A549 (cell line): Measurements from ENCODE around the gene GLRX3. TPM values are rescaled to one million over a fixed set of nuclear protein-coding genes. Genes with fewer than 3 reads are reported as not detected.

Source experiments
- ATAC-seq, 2 experiments: fragments of 200-7000 bp in 1 of 2; fragments of >200 bp in 1 of 2; cut with Nextera tagmentation in 1 of 2; cut with Tn5 transposase in 1 of 2; 3 replicates each; pipeline versions ENCODE4 v1.8.0 to v1.9.1; 2018 to 2020; ENCODE audit warnings: mild to moderate bottlenecking in 1 of 2, moderate library complexity in 1 of 2
- CTCF ChIA-PET: fragments of 300-600 bp; sonication (Branson Sonifier 250); formaldehyde crosslinking; extraction: SDS; loops from one replicate; lab custom pipeline; 2021; ENCODE audit warnings: antibody characterized with exemption, inconsistent platforms; lab: Yijun Ruan, JAX
- POLR2A ChIA-PET: fragments of 350-600 bp; formaldehyde crosslinking; extraction: SDS; loops from one replicate; lab custom pipeline; 2021; ENCODE audit warnings: antibody characterized with exemption, inconsistent platforms; lab: Yijun Ruan, JAX
- DNase-seq, 2 experiments: peaks; one replicate each; pipeline versions ENCODE4 v3.0.0 to v3.0.0-alpha.2; 2011 to 2016; ENCODE audit warnings: low read depth in 1 of 2, low spot score in 1 of 2
- FAIRE-seq: peaks from 2 replicates; lab custom pipeline; 2011; peaks lifted over from hg19 to GRCh38; lab: Jason Lieb, UNC
- H3K27ac ChIP-seq, 2 experiments: fragments of >200 bp; sonication (Bioruptor Twin); formaldehyde crosslinking; 3 replicates each; pipeline ENCODE4 v1.5.1; 2016 to 2017
- H3K4me1 ChIP-seq: fragments of >200 bp; sonication (Bioruptor Twin); formaldehyde crosslinking; 3 replicates; pipeline ENCODE4 v1.6.1; 2016
- H3K4me2 ChIP-seq: fragments of >200 bp; sonication (Bioruptor Twin); formaldehyde crosslinking; 3 replicates; pipeline ENCODE4 v1.6.1; 2016
- H3K4me3 ChIP-seq: fragments of >200 bp; sonication (Bioruptor Twin); formaldehyde crosslinking; 3 replicates; pipeline ENCODE4 v1.5.1; 2016
- H3K9me3 ChIP-seq: fragments of >200 bp; sonication (Bioruptor Twin); formaldehyde crosslinking; 3 replicates; pipeline ENCODE4 v1.6.1; 2016
- CBX2 ChIP-seq: fragments of 200-600 bp; sonication (generic); IDR thresholded peaks from 2 replicates; pipeline ENCODE4 v1.6.1; 2016; ENCODE audit warnings: low read depth, mild to moderate bottlenecking, borderline replicate concordance
- CBX8 ChIP-seq: fragments of 200-600 bp; sonication (generic); IDR thresholded peaks from 2 replicates; pipeline ENCODE4 v1.6.1; 2016
- CEBPB ChIP-seq, 2 experiments: fragments of >200 bp in 1 of 2; sonication (Bioruptor Twin) in 1 of 2; formaldehyde crosslinking in 1 of 2; IDR thresholded peaks; 2 replicates each; pipeline ENCODE4 v1.6.1; 2012 to 2016
- CHD4 ChIP-seq: fragments of 200-600 bp; sonication (generic); IDR thresholded peaks from 2 replicates; pipeline ENCODE4 v1.6.1; 2016; ENCODE audit warnings: antibody characterized with exemption, mild to moderate bottlenecking, borderline replicate concordance
- E2F6 ChIP-seq: IDR thresholded peaks from 2 replicates; pipeline ENCODE4 v1.6.1; 2012; ENCODE audit warnings: low read depth, borderline replicate concordance
- EP300 ChIP-seq, 2 experiments: fragments of >200 bp; sonication (Bioruptor Twin); formaldehyde crosslinking; IDR thresholded peaks; 2 replicates in 1 of 2; 3 replicates in 1 of 2; pipeline ENCODE4 v1.6.1; 2016 to 2017
- ESRRA ChIP-seq: fragments of 150-350 bp; IDR thresholded peaks from 2 replicates; pipeline ENCODE4 v1.6.1; 2014; ENCODE audit warnings: mild to moderate bottlenecking, low read length, borderline replicate concordance
- HDAC2 ChIP-seq: fragments of 200-600 bp; sonication (generic); IDR thresholded peaks from 2 replicates; pipeline ENCODE4 v1.6.1; 2016
- HEYL ChIP-seq: fragments of 250-450 bp; sonication (Bioruptor Pico); IDR thresholded peaks from 2 replicates; pipeline ENCODE4 v1.8.0; 2021; ENCODE audit warnings: mild to moderate bottlenecking, moderate library complexity
- HOXB13 ChIP-seq: fragments of 250-450 bp; sonication (Bioruptor Pico); IDR thresholded peaks from 2 replicates; pipeline ENCODE4 v1.5.0; 2020; ENCODE audit warnings: low read depth, mild to moderate bottlenecking, moderate library complexity
- MAZ ChIP-seq: fragments of 150-350 bp; IDR thresholded peaks from 2 replicates; pipeline ENCODE4 v1.6.1; 2014; ENCODE audit warnings: antibody characterized with exemption, low read depth, low read length, borderline replicate concordance
- NR3C1 ChIP-seq: fragments of >200 bp; sonication (Bioruptor Twin); formaldehyde crosslinking; IDR thresholded peaks from 3 replicates; pipeline ENCODE4 v1.6.1; 2017
- PBX3 ChIP-seq: IDR thresholded peaks from 2 replicates; pipeline ENCODE4 v1.6.1; 2012
- PHF8 ChIP-seq: fragments of 200-600 bp; sonication (generic); IDR thresholded peaks from 2 replicates; pipeline ENCODE4 v1.6.1; 2016; ENCODE audit warnings: low read depth, mild to moderate bottlenecking, antibody characterized with exemption, moderate library complexity, borderline replicate concordance
- POLR2AphosphoS2 ChIP-seq: conservative IDR thresholded peaks from 2 replicates; pipeline ENCODE4 v1.6.1; 2012; ENCODE audit warnings: low read length, improper control_type of control experiment, inconsistent platforms
- RAD21 ChIP-seq, 2 experiments: fragments of >200 bp in 1 of 2; sonication (Bioruptor Twin) in 1 of 2; formaldehyde crosslinking in 1 of 2; IDR thresholded peaks in 1 of 2; conservative IDR thresholded peaks in 1 of 2; 2 replicates in 1 of 2; 3 replicates in 1 of 2; pipeline ENCODE4 v1.6.1; 2012 to 2018; ENCODE audit warnings: inconsistent platforms in 1 of 2
- RARB ChIP-seq: fragments of 250-450 bp; sonication (Bioruptor Pico); IDR thresholded peaks from 2 replicates; pipeline ENCODE4 v1.8.0; 2021; ENCODE audit warnings: mild to moderate bottlenecking, moderate library complexity
- RFX5 ChIP-seq: fragments of 450-650 bp; IDR thresholded peaks from 2 replicates; pipeline ENCODE4 v1.7.1; 2014; ENCODE audit warnings: antibody characterized with exemption, mild to moderate bottlenecking, moderate library complexity
- SMC3 ChIP-seq: fragments of >200 bp; sonication (Bioruptor Twin); formaldehyde crosslinking; IDR thresholded peaks from 3 replicates; pipeline ENCODE4 v1.6.1; 2018; ENCODE audit warnings: inconsistent platforms
- SREBF2 ChIP-seq: fragments of 450-650 bp; IDR thresholded peaks from 2 replicates; pipeline ENCODE4 v1.6.1; 2014; ENCODE audit warnings: mild to moderate bottlenecking, moderate library complexity
- TP53 ChIP-seq: fragments of 250-450 bp; sonication (Bioruptor Pico); IDR thresholded peaks from 2 replicates; pipeline ENCODE4 v1.5.0; 2021; ENCODE audit warnings: mild to moderate bottlenecking, moderate library complexity
- ZC3H11A ChIP-seq: fragments of 450-650 bp; IDR thresholded peaks from 2 replicates; pipeline ENCODE4 v1.6.1; 2014; ENCODE audit warnings: antibody characterized with exemption, mild to moderate bottlenecking
- ZFP36 ChIP-seq: fragments of 450-650 bp; IDR thresholded peaks from 2 replicates; pipeline ENCODE4 v1.6.1; 2014; ENCODE audit warnings: borderline replicate concordance; ENCODE audit not compliant: partially characterized antibody
- ZNF302 ChIP-seq: fragments of 250-450 bp; sonication (Bioruptor Pico); IDR thresholded peaks from 2 replicates; pipeline ENCODE4 v1.9.0; 2021; ENCODE audit warnings: inconsistent platforms, mild to moderate bottlenecking, moderate library complexity
- ZSCAN20 ChIP-seq: fragments of 250-450 bp; sonication (Bioruptor Pico); IDR thresholded peaks from 2 replicates; pipeline ENCODE4 v1.8.0; 2022; ENCODE audit warnings: mild to moderate bottlenecking, moderate library complexity
- WGBS: methylation state at CpG from one replicate; pipeline ENCODE4 v1.1.6; 2017; ENCODE audit errors: missing lambda C conversion rate; 5-methylcytosine and 5-hydroxymethylcytosine counted together
- polyA plus RNA-seq, 4 experiments: library from polyadenylated mRNA; depleted of rRNA in 3 of 4; stranded (reverse); fragments of >200 nt; fragmentation: RNase III in 1 of 4; extraction: RNeasy Plus Mini Kit Qiagen cat#74134 plus additional on column Dnase treatment in 1 of 4; gene quantifications; 2 replicates in 3 of 4; 3 replicates in 1 of 4; pipeline ENCODE4 v1.2.3, GENCODE V29; 2011 to 2017
- TF ChIP-seq, protein P1 (sequence below): fragments of 200-600 bp; sonication (generic); IDR thresholded peaks from 2 replicates; pipeline ENCODE4 v1.6.1; 2016; ENCODE audit warnings: antibody characterized with exemption, mild to moderate bottlenecking, moderate library complexity
- TF ChIP-seq, protein P2 (sequence below): fragments of >200 bp; sonication (Bioruptor Twin); formaldehyde crosslinking; IDR thresholded peaks from 3 replicates; pipeline ENCODE4 v1.5.1; 2016
- TF ChIP-seq, protein P3 (sequence below): fragments of >200 bp; sonication (Bioruptor Twin); formaldehyde crosslinking; IDR thresholded peaks from 2 replicates; pipeline ENCODE4 v1.6.1; 2016

The GLRX3 gene
- polyA plus RNA-seq, 2 of the 4 experiments (the other 2 are of a cell fraction): 153 to 219 TPM

DNA sequence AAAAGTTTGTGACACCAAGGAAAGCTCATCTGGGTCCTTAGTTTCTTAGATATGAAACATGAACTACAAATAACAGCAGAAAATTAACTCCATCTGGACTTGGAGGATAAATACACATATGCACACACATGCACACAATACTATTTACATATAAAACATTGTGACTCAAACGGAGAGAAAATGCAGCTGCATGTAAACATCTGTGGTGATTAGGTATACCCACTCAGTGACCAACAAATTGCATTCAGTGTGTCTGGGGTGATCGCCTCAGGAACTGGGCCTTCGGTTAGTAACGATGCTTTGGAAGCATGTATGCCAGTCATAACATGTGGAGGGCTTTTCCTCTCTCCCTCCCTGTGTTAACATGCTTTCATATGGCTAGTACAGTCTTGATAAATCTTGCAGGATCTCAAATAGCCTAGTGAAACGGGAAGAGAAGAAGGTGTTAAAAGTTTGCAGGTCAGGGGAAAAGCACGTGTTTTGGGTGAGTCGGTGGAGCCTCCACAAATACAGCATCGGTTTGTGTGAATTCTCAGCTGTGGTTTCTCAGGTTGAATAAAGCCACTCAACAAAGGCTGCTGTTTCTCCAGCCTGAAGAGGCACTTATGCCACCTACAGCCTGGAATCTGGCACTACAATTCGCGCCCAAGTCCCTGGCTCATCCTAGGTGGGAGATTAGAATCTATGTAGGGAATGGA is 8.7 kb upstream of the GLRX3 start:
- H3K4me3 ChIP-seq: no peak overlapping the region
- no peak overlapping the region for H3K27ac ChIP-seq

GRCh38 chr10:130128062-130128781 is 8.0 kb upstream of the GLRX3 start:
- no peak for DNase-seq
- ChIA-PET CTCF (interaction anchor here (0.7 to 3.5 kb wide), 11 partner anchors 10 to 1101 kb away, joined by 3 to 36 read pairs (median 4); partner anchors contain the start of gene C10orf143), POLR2A (interaction anchor here (3.8 kb wide), 1 partner anchor 17 kb away, joined by 29 read pairs; the partner anchor contains the start of gene C10orf143)
- Histone ChIP-seq H3K4me1 (0 out of 3 replicates have a peak, but pooled peaks cover 3% of the 10 kb centered on the region), H3K4me2 (no peak overlapping the region), H3K27ac (no peak overlapping the region), H3K9me3 (no peaks in the 10 kb centered on the region), H3K4me3 (no peak overlapping the region)
- no peak; a peak in 2 of 6 replicates for ATAC-seq
- 30% methylated on average over 3 of the region's 3 CpGs for WGBS
- FAIRE-seq: no peak
- TF ChIP-seq, protein P1, sequence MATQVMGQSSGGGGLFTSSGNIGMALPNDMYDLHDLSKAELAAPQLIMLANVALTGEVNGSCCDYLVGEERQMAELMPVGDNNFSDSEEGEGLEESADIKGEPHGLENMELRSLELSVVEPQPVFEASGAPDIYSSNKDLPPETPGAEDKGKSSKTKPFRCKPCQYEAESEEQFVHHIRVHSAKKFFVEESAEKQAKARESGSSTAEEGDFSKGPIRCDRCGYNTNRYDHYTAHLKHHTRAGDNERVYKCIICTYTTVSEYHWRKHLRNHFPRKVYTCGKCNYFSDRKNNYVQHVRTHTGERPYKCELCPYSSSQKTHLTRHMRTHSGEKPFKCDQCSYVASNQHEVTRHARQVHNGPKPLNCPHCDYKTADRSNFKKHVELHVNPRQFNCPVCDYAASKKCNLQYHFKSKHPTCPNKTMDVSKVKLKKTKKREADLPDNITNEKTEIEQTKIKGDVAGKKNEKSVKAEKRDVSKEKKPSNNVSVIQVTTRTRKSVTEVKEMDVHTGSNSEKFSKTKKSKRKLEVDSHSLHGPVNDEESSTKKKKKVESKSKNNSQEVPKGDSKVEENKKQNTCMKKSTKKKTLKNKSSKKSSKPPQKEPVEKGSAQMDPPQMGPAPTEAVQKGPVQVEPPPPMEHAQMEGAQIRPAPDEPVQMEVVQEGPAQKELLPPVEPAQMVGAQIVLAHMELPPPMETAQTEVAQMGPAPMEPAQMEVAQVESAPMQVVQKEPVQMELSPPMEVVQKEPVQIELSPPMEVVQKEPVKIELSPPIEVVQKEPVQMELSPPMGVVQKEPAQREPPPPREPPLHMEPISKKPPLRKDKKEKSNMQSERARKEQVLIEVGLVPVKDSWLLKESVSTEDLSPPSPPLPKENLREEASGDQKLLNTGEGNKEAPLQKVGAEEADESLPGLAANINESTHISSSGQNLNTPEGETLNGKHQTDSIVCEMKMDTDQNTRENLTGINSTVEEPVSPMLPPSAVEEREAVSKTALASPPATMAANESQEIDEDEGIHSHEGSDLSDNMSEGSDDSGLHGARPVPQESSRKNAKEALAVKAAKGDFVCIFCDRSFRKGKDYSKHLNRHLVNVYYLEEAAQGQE: no peak
- TF ChIP-seq TP53 (no peak), PBX3 (no peak), CHD4 (no peak), HDAC2 (no peak), RFX5 (no peak), EP300 (IDR thresholded peaks at IDR 0.05) (no peak), ZFP36 (no peak), RARB (CRISPR knock-in tag) (no peak), ESRRA (no peak), SMC3 (no peak)
- TF ChIP-seq, protein P2, sequence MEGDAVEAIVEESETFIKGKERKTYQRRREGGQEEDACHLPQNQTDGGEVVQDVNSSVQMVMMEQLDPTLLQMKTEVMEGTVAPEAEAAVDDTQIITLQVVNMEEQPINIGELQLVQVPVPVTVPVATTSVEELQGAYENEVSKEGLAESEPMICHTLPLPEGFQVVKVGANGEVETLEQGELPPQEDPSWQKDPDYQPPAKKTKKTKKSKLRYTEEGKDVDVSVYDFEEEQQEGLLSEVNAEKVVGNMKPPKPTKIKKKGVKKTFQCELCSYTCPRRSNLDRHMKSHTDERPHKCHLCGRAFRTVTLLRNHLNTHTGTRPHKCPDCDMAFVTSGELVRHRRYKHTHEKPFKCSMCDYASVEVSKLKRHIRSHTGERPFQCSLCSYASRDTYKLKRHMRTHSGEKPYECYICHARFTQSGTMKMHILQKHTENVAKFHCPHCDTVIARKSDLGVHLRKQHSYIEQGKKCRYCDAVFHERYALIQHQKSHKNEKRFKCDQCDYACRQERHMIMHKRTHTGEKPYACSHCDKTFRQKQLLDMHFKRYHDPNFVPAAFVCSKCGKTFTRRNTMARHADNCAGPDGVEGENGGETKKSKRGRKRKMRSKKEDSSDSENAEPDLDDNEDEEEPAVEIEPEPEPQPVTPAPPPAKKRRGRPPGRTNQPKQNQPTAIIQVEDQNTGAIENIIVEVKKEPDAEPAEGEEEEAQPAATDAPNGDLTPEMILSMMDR: no peak; the same call in 1 of the 3 replicates

More for the DNA sequence above, 8.7 kb upstream of the GLRX3 start:
- peak; percentile 98 to 99 for ATAC-seq
- FAIRE-seq: peak; percentile 86
- WGBS: 5% methylated on average over 10 of the region's 10 CpGs
- 0 out of 3 replicates have a peak, but pooled peaks cover 3% of the 10 kb centered on the region for H3K4me1 ChIP-seq
- TF ChIP-seq ZSCAN20 (CRISPR knock-in tag) (no peak), HEYL (CRISPR knock-in tag) (no peak), ZFP36 (no peak), SMC3 (peak; percentile 54), CBX2 (no peak), CHD4 (no peak), SREBF2 (no peak), CEBPB (IDR thresholded peaks at IDR 0.05) (no peak), RARB (CRISPR knock-in tag) (no peak), POLR2AphosphoS2 (no peak), RAD21 (conservative IDR thresholded peaks at IDR 0.05 in 1 of 2, IDR thresholded peaks at IDR 0.05 in 1 of 2) (peak; percentile 60 to 76), CBX8 (no peak), ZC3H11A (no peak), HOXB13 (CRISPR knock-in tag) (no peak), MAZ (no peak), PHF8 (no peak), ESRRA (no peak), ZNF302 (CRISPR knock-in tag) (no peak), NR3C1 (no peak), E2F6 (no peak)
- TF ChIP-seq, protein P3, sequence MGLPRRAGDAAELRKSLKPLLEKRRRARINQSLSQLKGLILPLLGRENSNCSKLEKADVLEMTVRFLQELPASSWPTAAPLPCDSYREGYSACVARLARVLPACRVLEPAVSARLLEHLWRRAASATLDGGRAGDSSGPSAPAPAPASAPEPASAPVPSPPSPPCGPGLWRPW: no peak
- TF ChIP-seq, protein P2: peak; percentile 63
- TF ChIP-seq, all 56 proteins: peak for 3
- peak; percentile 74 to 94 for DNase-seq
- Histone ChIP-seq H3K9me3 (no peaks in the 10 kb centered on the region), H3K4me2 (peak overlapping the region; percentile 37; the same call in 1 of the 3 replicates)
- POLR2A ChIA-PET: interaction anchor here (1.0 to 3.8 kb wide), 2 partner anchors 9 to 17 kb away, joined by 4 to 29 read pairs; partner anchors contain the start of genes C10orf143 and GLRX3
- CTCF ChIA-PET: interaction anchor here (0.6 to 3.5 kb wide), 16 partner anchors 10 to 1100 kb away, joined by 3 to 36 read pairs (median 4); partner anchors contain the start of gene C10orf143
